Measurements from ENCODE around the gene PRR33. TPM values are rescaled to one million over a fixed set of nuclear protein-coding genes. Genes with fewer than 3 reads are reported as not detected.

The PRR33 gene
- total RNA-seq, 1 experiment from 2014 or later: not detected

DNA sequence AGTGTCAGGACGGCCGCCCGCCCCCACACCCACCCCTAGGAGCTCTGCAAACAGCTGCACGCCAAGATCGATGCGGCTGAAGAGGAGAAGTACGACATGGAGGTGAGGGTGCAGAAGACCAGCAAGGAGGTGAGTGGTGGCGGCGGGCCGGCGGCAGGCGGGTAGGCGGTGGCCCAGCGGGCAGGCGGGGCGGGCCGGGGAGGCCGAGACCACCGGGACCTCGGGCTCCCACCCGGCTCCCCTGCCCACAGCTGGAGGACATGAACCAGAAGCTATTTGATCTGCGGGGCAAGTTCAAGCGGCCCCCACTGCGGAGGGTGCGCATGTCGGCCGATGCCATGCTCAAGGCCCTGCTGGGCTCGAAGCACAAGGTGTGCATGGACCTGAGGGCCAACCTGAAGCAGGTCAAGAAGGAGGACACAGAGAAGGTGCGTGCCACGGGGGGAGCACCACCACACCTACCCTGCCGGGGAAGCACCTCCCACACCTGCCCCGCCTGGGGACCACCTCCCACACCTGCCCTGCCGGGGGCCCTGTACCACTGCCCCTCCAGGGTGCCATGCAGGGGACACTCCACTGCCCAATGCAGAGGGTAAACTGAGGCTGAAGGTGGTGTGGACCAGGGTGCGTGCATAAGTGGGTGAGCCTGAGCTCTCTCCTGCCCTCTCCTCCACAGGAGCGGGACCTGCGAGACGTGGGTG, 50.8 kb downstream of the PRR33 start (continued):
- TF ChIP-seq, protein P1, sequence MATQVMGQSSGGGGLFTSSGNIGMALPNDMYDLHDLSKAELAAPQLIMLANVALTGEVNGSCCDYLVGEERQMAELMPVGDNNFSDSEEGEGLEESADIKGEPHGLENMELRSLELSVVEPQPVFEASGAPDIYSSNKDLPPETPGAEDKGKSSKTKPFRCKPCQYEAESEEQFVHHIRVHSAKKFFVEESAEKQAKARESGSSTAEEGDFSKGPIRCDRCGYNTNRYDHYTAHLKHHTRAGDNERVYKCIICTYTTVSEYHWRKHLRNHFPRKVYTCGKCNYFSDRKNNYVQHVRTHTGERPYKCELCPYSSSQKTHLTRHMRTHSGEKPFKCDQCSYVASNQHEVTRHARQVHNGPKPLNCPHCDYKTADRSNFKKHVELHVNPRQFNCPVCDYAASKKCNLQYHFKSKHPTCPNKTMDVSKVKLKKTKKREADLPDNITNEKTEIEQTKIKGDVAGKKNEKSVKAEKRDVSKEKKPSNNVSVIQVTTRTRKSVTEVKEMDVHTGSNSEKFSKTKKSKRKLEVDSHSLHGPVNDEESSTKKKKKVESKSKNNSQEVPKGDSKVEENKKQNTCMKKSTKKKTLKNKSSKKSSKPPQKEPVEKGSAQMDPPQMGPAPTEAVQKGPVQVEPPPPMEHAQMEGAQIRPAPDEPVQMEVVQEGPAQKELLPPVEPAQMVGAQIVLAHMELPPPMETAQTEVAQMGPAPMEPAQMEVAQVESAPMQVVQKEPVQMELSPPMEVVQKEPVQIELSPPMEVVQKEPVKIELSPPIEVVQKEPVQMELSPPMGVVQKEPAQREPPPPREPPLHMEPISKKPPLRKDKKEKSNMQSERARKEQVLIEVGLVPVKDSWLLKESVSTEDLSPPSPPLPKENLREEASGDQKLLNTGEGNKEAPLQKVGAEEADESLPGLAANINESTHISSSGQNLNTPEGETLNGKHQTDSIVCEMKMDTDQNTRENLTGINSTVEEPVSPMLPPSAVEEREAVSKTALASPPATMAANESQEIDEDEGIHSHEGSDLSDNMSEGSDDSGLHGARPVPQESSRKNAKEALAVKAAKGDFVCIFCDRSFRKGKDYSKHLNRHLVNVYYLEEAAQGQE (IDR thresholded peaks at IDR 0.05; ENCODE audit: low read depth): no peak
- TF ChIP-seq JUND (IDR thresholded peaks at IDR 0.05): no peak
- TF ChIP-seq, protein P2, sequence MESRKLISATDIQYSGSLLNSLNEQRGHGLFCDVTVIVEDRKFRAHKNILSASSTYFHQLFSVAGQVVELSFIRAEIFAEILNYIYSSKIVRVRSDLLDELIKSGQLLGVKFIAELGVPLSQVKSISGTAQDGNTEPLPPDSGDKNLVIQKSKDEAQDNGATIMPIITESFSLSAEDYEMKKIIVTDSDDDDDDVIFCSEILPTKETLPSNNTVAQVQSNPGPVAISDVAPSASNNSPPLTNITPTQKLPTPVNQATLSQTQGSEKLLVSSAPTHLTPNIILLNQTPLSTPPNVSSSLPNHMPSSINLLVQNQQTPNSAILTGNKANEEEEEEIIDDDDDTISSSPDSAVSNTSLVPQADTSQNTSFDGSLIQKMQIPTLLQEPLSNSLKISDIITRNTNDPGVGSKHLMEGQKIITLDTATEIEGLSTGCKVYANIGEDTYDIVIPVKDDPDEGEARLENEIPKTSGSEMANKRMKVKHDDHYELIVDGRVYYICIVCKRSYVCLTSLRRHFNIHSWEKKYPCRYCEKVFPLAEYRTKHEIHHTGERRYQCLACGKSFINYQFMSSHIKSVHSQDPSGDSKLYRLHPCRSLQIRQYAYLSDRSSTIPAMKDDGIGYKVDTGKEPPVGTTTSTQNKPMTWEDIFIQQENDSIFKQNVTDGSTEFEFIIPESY (IDR thresholded peaks at IDR 0.05; ENCODE audit: extremely low read depth, insufficient replicate concordance, low read length): no peak

DNA sequence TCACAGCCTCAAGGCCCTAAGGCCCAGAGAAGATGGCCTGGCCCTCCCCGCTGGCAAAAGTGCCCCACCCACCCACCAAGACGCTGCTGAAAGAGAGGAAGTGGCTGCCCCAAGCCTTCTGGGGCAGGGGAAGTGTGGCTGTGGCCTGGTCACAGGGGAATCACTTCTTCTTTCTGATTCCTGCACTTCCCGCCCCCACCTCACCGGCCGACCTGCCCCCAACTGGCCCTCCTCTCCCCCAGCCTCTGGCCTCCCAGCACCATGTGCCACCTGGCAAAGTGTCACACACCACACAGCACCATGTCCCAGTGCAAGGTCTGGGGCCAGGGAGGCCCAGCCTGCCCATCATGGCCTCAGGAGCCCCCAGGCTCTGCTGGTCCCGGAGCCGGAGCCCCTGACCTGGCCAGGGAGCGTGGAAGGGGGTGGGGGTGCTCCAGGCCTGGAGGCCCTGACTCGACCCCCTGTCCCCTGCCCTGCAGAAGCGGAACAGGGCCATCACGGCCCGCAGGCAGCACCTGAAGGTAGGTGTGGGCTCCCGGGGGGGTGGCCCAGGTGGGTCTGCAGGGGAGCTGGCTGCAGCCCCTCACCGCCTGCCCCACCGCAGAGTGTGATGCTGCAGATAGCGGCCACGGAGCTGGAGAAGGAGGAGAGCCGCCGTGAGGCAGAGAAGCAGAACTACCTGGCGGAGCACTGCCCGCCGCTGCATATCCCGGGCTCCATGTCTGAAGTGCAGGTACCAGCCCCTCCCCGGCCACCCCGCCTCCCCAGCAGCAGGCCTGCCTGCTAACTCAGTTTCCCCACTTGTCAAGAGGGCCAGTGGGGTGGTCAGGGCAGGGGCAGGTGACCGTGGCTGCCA, 51.5 kb downstream of the PRR33 start:
- Histone ChIP-seq H3K4me3 (replicated peaks in 1 of 2; ENCODE audit: low read depth in 1 of 2, low read length in 2 of 2) (no peak overlapping the region), H3K9ac (ENCODE audit: low read length) (no peak overlapping the region), H3K9me3 (ENCODE audit: control insufficient read depth in 1 of 2, insufficient read depth in 1 of 2, low read depth in 1 of 2, low read length in 2 of 2) (no peaks in the 10 kb centered on the region), H4K20me1 (ENCODE audit: insufficient read depth) (no peaks in the 10 kb centered on the region), H2AFZ (ENCODE audit: low read depth, low read length, poor library complexity, severe bottlenecking) (no peak overlapping the region), H3K79me2 (ENCODE audit: insufficient read depth, low read length) (no peaks in the 10 kb centered on the region), H3K4me1 (ENCODE audit: control insufficient read depth in 1 of 2, insufficient read depth in 2 of 2, low read length in 2 of 2) (peaks cover 3 to 4% of the 10 kb centered on the region in 2 experiments; a peak in 3 of 4 replicates), H3K36me3 (ENCODE audit: control insufficient read depth in 1 of 2, insufficient read depth in 2 of 2, low read length in 2 of 2) (no peaks in the 10 kb centered on the region), H3K4me2 (ENCODE audit: low read length) (no peak overlapping the region), H3K27me3 (ENCODE audit: insufficient read depth, low read length) (no peaks in the 10 kb centered on the region), H3K9me2 (ENCODE audit: insufficient read depth) (no peaks in the 10 kb centered on the region), H3K27ac (ENCODE audit: low read depth, low read length) (no peak overlapping the region)
- CTCF ChIA-PET: interaction anchor here (0.9 to 1.5 kb wide), 2 partner anchors 35 to 159 kb away, joined by 3 read pairs; no protein-coding TSS in a partner anchor
- RAD21 ChIA-PET (ENCODE audit: low non-redundant PET in 1 of 2, low total read pairs in 2 of 2, uncharacterized antibody in 2 of 2, unreplicated experiment in 2 of 2): no interaction called here
- no peak for TF ChIP-seq JUND (IDR thresholded peaks at IDR 0.05)
- TF ChIP-seq, protein P1 (IDR thresholded peaks at IDR 0.05; ENCODE audit: low read depth): no peak
- POLR2A ChIA-PET: no interaction called here
- no peak for ATAC-seq
- intact Hi-C loops (cut with micrococcal nuclease): no loop called here
- DNase-seq (ENCODE audit: low read depth, low spot score): no peak
- no TSS peak for BruUV-seq (replicated peaks)
